ENCODE results near the gene RABEP2.

DNA sequence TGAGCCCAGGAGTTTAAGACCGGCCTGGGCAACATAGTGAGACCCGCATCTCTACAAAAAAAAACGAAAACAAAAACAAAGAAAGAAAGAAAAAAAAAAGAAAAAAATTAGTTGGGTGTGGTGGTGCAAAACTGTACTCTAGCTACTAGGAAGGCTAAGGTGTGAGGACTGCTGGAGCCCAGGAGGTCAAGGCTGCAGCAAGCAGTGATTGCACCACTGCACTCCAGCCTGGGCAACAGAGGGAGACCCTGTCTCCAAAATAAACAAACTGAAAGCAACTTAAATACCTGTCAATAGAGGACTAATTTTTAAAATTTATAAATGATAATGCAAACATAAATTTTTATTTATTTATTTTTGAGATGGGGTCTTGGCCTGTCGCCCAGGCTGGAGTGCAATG, 29.4 kb downstream of the RABEP2 start:
- TF ChIP-seq CTCF (IDR thresholded peaks at IDR 0.05; ENCODE audit: borderline replicate concordance, extremely low read depth, low read length, poor library complexity, severe bottlenecking) (no peak), EZH2 (IDR thresholded peaks at IDR 0.05; ENCODE audit: borderline replicate concordance, low read depth, low read length, severe bottlenecking) (no peak)

Measured in DND-41 (cell line).